Activated T-cell treated with anti-CD3 and anti-CD28 coated beads for 24 hours (primary cell): ENCODE results near the gene SRBD1.

Experiments
- DNase-seq: peaks from one replicate; pipeline ENCODE4 v3.0.0-alpha.2; 2020; ENCODE audit warnings: low read depth

SRBD1 gene

GRCh38 chr2:45368792-45369191 is 242.3 kb downstream of the SRBD1 start:
- no peak for DNase-seq

- no peak for DNase-seq
Observed at GRCh38 chr2:45361666-45362065, 249.4 kb downstream of the SRBD1 start.

GRCh38 chr2:45354776-45355175 is 256.3 kb downstream of the SRBD1 start:
- no peak for DNase-seq

GRCh38 chr2:45353879-45354278 is 257.2 kb downstream of the SRBD1 start:
- DNase-seq, result no peak

DNA sequence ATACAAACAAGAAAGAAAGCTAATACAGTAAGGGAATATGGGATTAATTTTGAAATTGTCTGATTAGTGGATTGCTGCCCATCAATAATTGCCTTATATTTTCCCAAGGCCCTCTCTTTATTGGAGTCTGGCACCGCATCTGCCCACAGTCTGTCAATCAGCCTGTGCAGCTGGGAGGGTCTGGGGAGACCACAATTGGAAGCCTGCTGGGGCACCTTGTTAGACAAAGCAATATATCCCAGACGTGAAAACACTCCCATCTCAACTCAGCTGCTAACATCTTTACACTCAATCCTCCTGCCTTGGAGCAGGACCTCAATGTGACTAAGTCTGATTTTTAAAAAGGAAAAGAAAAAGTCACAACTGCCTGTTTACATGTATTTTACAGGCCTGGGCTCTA is 258.6 kb downstream of the SRBD1 start:
- DNase-seq, result no peak

DNA sequence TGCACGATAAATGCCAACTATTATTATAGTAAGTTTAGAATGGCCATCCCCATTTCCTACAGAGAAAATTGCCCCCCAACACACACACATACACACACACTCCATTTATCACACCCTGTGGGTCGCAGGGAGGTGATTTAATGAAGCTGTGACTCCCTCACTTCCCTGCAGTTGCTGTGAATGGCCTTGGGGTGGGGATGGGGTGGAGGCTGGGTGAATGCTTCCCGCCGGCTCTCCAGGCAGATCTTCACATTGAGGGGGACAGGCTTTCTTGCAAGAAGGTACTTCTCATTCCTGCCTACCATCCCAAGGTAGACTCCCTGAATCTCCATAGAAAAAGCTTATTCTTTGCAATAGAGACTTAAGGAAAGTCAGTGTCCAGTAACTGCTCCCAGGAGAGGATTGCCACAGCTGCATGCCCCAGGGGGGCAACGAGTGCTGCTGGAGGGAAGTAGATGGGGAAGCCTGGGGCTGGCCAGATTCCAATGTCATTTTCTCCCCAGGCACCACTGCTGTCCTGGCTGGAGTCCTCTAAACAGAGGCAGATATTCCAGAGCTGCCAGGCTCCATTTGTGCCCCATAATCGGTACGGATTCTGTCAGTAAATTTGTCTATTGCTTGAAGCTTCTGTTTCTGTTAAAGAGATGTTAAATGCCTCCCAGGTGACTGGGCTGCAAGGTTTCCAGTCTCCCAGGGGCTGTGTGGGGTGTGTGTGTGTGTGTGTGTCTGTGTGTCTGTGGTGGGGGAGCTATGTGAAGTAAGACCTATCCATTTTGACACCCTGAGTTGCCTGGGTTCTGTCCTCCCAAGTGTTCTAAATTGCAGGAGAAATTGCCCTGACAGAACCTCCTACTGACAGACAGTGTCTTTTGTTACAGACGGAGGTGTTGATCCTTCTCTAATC is 265.5 kb downstream of the SRBD1 start:
- no peak for DNase-seq

DNA sequence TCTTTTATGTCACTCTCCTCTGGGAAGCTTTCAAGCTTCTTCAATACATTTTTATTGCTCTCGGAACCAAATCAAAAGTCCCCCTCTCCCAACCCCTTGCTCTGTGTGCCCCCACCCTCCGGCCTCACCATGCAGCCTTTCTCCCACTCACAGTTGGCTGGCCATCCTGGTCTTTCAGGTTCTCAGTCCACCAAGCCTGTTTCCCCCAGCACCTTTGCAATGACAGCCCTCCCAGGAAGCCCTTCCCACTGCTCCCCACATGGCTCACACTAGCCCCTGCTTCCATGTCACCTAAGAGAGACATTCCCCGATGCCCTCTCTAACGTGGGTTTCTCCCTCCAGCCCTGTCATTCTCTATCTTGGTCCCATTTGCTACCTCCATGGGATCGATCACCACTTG is 266.6 kb downstream of the SRBD1 start:
- no peak for DNase-seq

GRCh38 chr2:45344071-45344470 is 267.0 kb downstream of the SRBD1 start:
- DNase-seq, result no peak

DNA sequence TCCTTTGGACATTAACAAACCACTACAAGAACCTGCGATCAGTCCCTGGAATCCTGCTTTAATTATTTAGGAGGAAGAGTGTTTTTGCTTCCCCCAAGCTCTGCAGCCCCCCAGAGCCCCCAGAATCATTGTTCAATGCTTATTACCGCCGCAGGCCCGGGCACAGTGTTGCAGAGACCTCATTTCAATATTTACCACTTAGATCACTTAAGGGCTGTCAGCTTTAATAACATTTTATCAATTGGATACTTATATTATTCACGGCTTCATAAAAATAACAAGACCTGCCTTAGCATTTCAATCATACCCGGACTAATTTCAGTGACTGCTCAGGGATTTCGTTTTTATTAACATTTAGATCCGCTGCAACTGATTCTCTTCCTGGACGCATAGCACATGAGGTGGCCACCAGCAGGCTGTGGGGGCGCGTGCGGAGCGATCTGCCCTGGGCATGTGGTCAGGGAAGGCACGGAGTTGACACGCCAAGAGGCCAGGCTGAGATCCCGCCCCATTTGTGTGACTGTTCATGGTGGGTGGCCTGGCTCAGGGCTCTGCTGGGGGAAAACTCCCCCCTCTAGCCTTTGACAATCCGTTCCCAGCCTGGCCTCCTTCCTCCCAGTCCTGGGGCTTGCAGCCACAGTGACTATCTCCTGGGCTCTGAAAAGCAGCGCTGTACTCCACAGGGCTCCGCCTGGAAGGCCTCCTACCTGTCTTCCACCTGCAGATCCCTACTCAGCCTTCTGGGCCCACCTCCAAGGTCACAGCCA is 267.6 kb downstream of the SRBD1 start:
- DNase-seq, result no peak

- no peak for DNase-seq
Observed at GRCh38 chr2:45340318-45340717, 270.7 kb downstream of the SRBD1 start.

- DNase-seq, result no peak
Observed at GRCh38 chr2:45339253-45339652, 271.8 kb downstream of the SRBD1 start.
